ENCODE data around the gene TAF5. TPM values are rescaled to one million over a fixed set of nuclear protein-coding genes. Genes with fewer than 3 reads are reported as not detected.

TAF5 gene
- total and polyA plus RNA-seq, 2 of the 4 experiments (the other 2 are of a cell fraction), result 1.9 to 3.6 TPM

DNA sequence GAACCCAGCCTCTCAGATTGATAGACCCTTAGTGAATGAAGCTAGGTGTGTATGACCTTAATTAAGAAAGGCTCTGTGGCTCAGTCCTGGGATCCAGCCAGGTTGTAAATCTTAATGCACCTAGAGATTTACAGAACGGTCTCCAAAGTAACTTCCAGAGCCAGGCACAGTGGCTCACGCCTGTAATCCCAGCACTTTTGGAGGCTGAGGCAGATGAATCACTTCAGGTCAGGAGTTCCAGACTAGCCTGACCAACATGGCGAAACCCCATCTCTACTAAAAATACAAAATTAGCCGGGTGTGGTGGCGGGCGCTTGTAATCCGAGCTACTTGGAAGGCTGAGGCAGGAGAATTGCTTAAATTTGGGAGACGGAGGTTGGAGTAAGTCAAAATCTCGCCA is 60.1 kb downstream of the TAF5 start:
- Histone ChIP-seq H3K27me3 (ENCODE audit: control insufficient read depth, insufficient read depth, low read length) (no peaks in the 10 kb centered on the region), H2BK5ac (ENCODE audit: low read depth, low read length, poor library complexity, severe bottlenecking) (no peak overlapping the region), H3K36me3 (ENCODE audit: control insufficient read depth, insufficient read depth, low read length) (peaks cover 45% of the 10 kb centered on the region), H3K79me1 (ENCODE audit: low read depth in 1 of 2, low read length in 2 of 2) (peaks cover 5 to 6% of the 10 kb centered on the region in 2 experiments; a peak in 2 of 4 replicates), H3K18ac (ENCODE audit: low read depth, low read length) (no peak overlapping the region), H4K5ac (ENCODE audit: low read depth, low read length) (no peak overlapping the region), H3K27ac (ENCODE audit: insufficient read depth, low read length) (no peak overlapping the region), H4K8ac (ENCODE audit: low read depth in 2 of 2, low read length in 2 of 2) (no peak overlapping the region), H3K56ac (ENCODE audit: extremely low read depth, insufficient read depth, low read length) (no peak overlapping the region), H3K9me1 (ENCODE audit: insufficient read depth, low read length) (no peaks in the 10 kb centered on the region), H3K23ac (ENCODE audit: low read depth, low read length) (no peak overlapping the region), H2BK20ac (ENCODE audit: low read depth, low read length) (no peak overlapping the region), H2AK9ac (replicated peaks; ENCODE audit: low read depth, low read length, poor library complexity) (no peak overlapping the region), H3K4me1 (ENCODE audit: control insufficient read depth, insufficient read depth, low read length) (no peaks in the 10 kb centered on the region), H3K14ac (replicated peaks; ENCODE audit: low read depth, low read length) (no peak overlapping the region), H3K9ac (ENCODE audit: low read depth, low read length) (no peak overlapping the region), H2AFZ (replicated peaks; ENCODE audit: low read length, poor library complexity) (no peak overlapping the region), H3K4me3 (ENCODE audit: insufficient read depth, low read depth, low read length) (no peak overlapping the region), H2BK15ac (ENCODE audit: low read depth, low read length) (no peak overlapping the region), H3K4ac (ENCODE audit: low read depth, low read length) (no peak overlapping the region), H3K4me2 (ENCODE audit: low read depth, low read length) (no peak overlapping the region), H3K9me3 (ENCODE audit: control insufficient read depth, insufficient read depth, low read length) (no peaks in the 10 kb centered on the region), H4K20me1 (ENCODE audit: insufficient read depth, low read length) (no peaks in the 10 kb centered on the region), H2BK120ac (ENCODE audit: low read depth, low read length) (no peak overlapping the region), H4K91ac (ENCODE audit: insufficient read depth, low read depth, low read length) (no peak overlapping the region), H2AK5ac (ENCODE audit: low read depth, low read length) (no peak overlapping the region)
- dilution Hi-C loops (cut with HindIII; ENCODE audit: low sequenced_read_pairs, unreplicated experiment) (no loop called here), intact Hi-C loops (cut with micrococcal nuclease) (no loop called here), in situ Hi-C loops (cut with MboI; ENCODE audit: low sequenced_read_pairs) (no loop called here)
- TSS peak; percentile 27 for BruUV-seq (replicated peaks)
- ATAC-seq (ENCODE audit: low read depth), result no peak
- ChIA-PET POLR2A (ENCODE audit: unreplicated experiment) (no interaction called here), CTCF (no interaction called here)
- TF ChIP-seq SMC3 (IDR thresholded peaks at IDR 0.05; ENCODE audit: low read depth, low read length) (no peak), BHLHE40 (IDR thresholded peaks at IDR 0.05; ENCODE audit: low read depth, low read length) (no peak), POLR2A (IDR thresholded peaks at IDR 0.05; ENCODE audit: low read depth, low read length) (no peak), CEBPB (IDR thresholded peaks at IDR 0.05; ENCODE audit: low read depth, low read length) (no peak), MXI1 (IDR thresholded peaks at IDR 0.05; ENCODE audit: borderline replicate concordance, low read depth, low read length) (no peak), RAD21 (IDR thresholded peaks at IDR 0.05; ENCODE audit: low read length) (no peak), MAFK (IDR thresholded peaks at IDR 0.05; ENCODE audit: low read depth, low read length) (no peak), MAZ (IDR thresholded peaks at IDR 0.05; ENCODE audit: borderline replicate concordance, low read depth, low read length) (no peak), NFE2L2 (IDR thresholded peaks at IDR 0.05; ENCODE audit: low read depth, low read length) (no peak), RCOR1 (IDR thresholded peaks at IDR 0.05; ENCODE audit: insufficient replicate concordance, low read length) (no peak), CHD1 (IDR thresholded peaks at IDR 0.05; ENCODE audit: low read depth, low read length) (no peak), RFX5 (IDR thresholded peaks at IDR 0.05; ENCODE audit: low read depth, low read length) (no peak), FOS (IDR thresholded peaks at IDR 0.05; ENCODE audit: low read depth, low read length) (no peak)
- TF ChIP-seq, protein P1, sequence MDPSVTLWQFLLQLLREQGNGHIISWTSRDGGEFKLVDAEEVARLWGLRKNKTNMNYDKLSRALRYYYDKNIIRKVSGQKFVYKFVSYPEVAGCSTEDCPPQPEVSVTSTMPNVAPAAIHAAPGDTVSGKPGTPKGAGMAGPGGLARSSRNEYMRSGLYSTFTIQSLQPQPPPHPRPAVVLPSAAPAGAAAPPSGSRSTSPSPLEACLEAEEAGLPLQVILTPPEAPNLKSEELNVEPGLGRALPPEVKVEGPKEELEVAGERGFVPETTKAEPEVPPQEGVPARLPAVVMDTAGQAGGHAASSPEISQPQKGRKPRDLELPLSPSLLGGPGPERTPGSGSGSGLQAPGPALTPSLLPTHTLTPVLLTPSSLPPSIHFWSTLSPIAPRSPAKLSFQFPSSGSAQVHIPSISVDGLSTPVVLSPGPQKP (IDR thresholded peaks at IDR 0.05; ENCODE audit: borderline replicate concordance, low read depth, low read length), result no peak
- TF ChIP-seq, protein P2, sequence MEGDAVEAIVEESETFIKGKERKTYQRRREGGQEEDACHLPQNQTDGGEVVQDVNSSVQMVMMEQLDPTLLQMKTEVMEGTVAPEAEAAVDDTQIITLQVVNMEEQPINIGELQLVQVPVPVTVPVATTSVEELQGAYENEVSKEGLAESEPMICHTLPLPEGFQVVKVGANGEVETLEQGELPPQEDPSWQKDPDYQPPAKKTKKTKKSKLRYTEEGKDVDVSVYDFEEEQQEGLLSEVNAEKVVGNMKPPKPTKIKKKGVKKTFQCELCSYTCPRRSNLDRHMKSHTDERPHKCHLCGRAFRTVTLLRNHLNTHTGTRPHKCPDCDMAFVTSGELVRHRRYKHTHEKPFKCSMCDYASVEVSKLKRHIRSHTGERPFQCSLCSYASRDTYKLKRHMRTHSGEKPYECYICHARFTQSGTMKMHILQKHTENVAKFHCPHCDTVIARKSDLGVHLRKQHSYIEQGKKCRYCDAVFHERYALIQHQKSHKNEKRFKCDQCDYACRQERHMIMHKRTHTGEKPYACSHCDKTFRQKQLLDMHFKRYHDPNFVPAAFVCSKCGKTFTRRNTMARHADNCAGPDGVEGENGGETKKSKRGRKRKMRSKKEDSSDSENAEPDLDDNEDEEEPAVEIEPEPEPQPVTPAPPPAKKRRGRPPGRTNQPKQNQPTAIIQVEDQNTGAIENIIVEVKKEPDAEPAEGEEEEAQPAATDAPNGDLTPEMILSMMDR (conservative IDR thresholded peaks at IDR 0.05; ENCODE audit: low read depth, low read length), result no peak
- TF ChIP-seq, protein P3, sequence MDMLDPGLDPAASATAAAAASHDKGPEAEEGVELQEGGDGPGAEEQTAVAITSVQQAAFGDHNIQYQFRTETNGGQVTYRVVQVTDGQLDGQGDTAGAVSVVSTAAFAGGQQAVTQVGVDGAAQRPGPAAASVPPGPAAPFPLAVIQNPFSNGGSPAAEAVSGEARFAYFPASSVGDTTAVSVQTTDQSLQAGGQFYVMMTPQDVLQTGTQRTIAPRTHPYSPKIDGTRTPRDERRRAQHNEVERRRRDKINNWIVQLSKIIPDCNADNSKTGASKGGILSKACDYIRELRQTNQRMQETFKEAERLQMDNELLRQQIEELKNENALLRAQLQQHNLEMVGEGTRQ (IDR thresholded peaks at IDR 0.05; ENCODE audit: low read depth, low read length), result no peak
- no peak for DNase-seq
- 82 to 100% methylated on average over 1 of the region's 9 CpGs for WGBS, 2 experiments (ENCODE audit: extremely low coverage in 2 of 2, insufficient read length in 1 of 2)

All from IMR-90 (cell line).